ENCODE results near the gene ENG. TPM values are rescaled to one million over a fixed set of nuclear protein-coding genes. Genes with fewer than 3 reads are reported as not detected.
A peak's percentile ranks its signal among the peaks of the same experiment; 100 is the strongest.
"Not testable (repeated sequence)": the region's sequence is repeated elsewhere in the genome, so short reads cannot be mapped to it uniquely, and the experiment has no call there.

ENG gene
- total RNA-seq, 4 donors from 2014 or later = 12.0 to 51.1 (median 19.6) TPM

- no peak for DNase-seq (ENCODE audit: low spot score in 2 of 2)
- WGBS, 2 donors = 91 to 92% methylated on average over 19 to 20 of the region's 20 CpGs
- no peak for TF ChIP-seq CTCF (IDR thresholded peaks at IDR 0.05)
- no peak for TF ChIP-seq POLR2A (IDR thresholded peaks at IDR 0.05)
- no peak overlapping the region for H3K4me3 ChIP-seq (ENCODE audit: low read depth, poor library complexity, severe bottlenecking)
- intact Hi-C loops (cut with DNase I; ENCODE audit: low total_unique reads) = no loop called here
Measured at GRCh38 chr9:127872369-127873222, 18.1 kb upstream of the ENG start.

- intact Hi-C loops (cut with DNase I; ENCODE audit: low total_unique reads) = no loop called here
- 90 to 93% methylated on average over 9 of the region's 9 CpGs for WGBS, 2 donors
- H3K4me3 ChIP-seq (ENCODE audit: low read depth, poor library complexity, severe bottlenecking) = no peak overlapping the region
- no peak for DNase-seq (ENCODE audit: low spot score in 2 of 2)
- TF ChIP-seq CTCF (IDR thresholded peaks at IDR 0.05) = no peak
- no peak for TF ChIP-seq POLR2A (IDR thresholded peaks at IDR 0.05)
Measured at GRCh38 chr9:127871531-127871930, 17.1 kb upstream of the ENG start.

- 84 to 92% methylated on average over 11 of the region's 12 CpGs for WGBS, 2 donors
- no peak for TF ChIP-seq POLR2A (IDR thresholded peaks at IDR 0.05)
- TF ChIP-seq CTCF (IDR thresholded peaks at IDR 0.05) = no peak
- no peak for DNase-seq (ENCODE audit: low spot score in 2 of 2)
- intact Hi-C loops (cut with DNase I; ENCODE audit: low total_unique reads) = no loop called here
- no peak overlapping the region for H3K4me3 ChIP-seq (ENCODE audit: low read depth, poor library complexity, severe bottlenecking)
Measured at GRCh38 chr9:127870887-127871286, 16.4 kb upstream of the ENG start.

GRCh38 chr9:127870153-127870491, 15.7 kb upstream of the ENG start:
- H3K4me3 ChIP-seq (ENCODE audit: low read depth, poor library complexity, severe bottlenecking); intact Hi-C loops (cut with DNase I; ENCODE audit: low total_unique reads); DNase-seq (ENCODE audit: low spot score in 2 of 2): not testable (repeated sequence)
- 60 to 70% methylated on average over 9 of the region's 9 CpGs for whole genome bisulfite sequencing, 2 donors

GRCh38 chr9:127869310-127870152, 15.1 kb upstream of the ENG start:
- peak; percentile 82 to 97 for DNase-seq (ENCODE audit: low spot score in 2 of 2)
- H3K4me3 ChIP-seq (ENCODE audit: low read depth, poor library complexity, severe bottlenecking) = no peak overlapping the region
- 67 to 71% methylated on average over 17 to 18 of the region's 18 CpGs for WGBS, 2 donors
- TF ChIP-seq POLR2A (IDR thresholded peaks at IDR 0.05) (no peak), CTCF (IDR thresholded peaks at IDR 0.05) (peak in 1 of 3 donors; percentile 81)
- intact Hi-C loops (cut with DNase I; ENCODE audit: low total_unique reads) = no loop called here

GRCh38 chr9:127868278-127868902, 13.9 kb upstream of the ENG start:
- WGBS, 2 donors = 89 to 91% methylated on average over 18 of the region's 18 CpGs
- intact Hi-C loops (cut with DNase I; ENCODE audit: low total_unique reads) = no loop called here
- no peak for TF ChIP-seq CTCF (IDR thresholded peaks at IDR 0.05)
- no peak for TF ChIP-seq POLR2A (IDR thresholded peaks at IDR 0.05)

More at GRCh38 chr9:127868278-127868902, 13.9 kb upstream of the ENG start:
- DNase-seq (ENCODE audit: low spot score in 2 of 2) = no peak
- no peak overlapping the region for H3K4me3 ChIP-seq (ENCODE audit: low read depth, poor library complexity, severe bottlenecking)

Measured in lower leg skin (tissue), 4 donors.